BJ (cell line): ENCODE data around the gene TRAPPC5. TPM values are rescaled to one million over a fixed set of nuclear protein-coding genes. Genes with fewer than 3 reads are reported as not detected.

Experiments
- CTCF ChIA-PET: fragments of 350-600 bp; formaldehyde crosslinking; extraction: SDS; loops from one replicate; lab custom pipeline; 2021; ENCODE audit warnings: antibody characterized with exemption, inconsistent platforms; lab: Yijun Ruan, JAX
- POLR2A ChIA-PET: fragments of 300-600 bp; sonication (Branson Sonifier 250); formaldehyde crosslinking; extraction: SDS; loops from one replicate; lab custom pipeline; 2021; ENCODE audit warnings: antibody characterized with exemption; lab: Charles Lee
- DNase-seq: peaks from one replicate; pipeline ENCODE4 v3.0.0-alpha.2; 2011; ENCODE audit warnings: low read depth
- H3K27me3 ChIP-seq: 2 replicates; pipeline ENCODE4 v1.6.0; 2011; ENCODE audit warnings: low read length; ENCODE audit not compliant: control insufficient read depth, insufficient read depth
- H3K36me3 ChIP-seq: 2 replicates; pipeline ENCODE4 v1.5.1; 2011; ENCODE audit warnings: low read length; ENCODE audit not compliant: control insufficient read depth, insufficient read depth
- H3K4me3 ChIP-seq: 2 replicates; pipeline ENCODE4 v1.5.1; 2011; ENCODE audit warnings: low read depth, mild to moderate bottlenecking, control low read depth, low read length
- polyA plus RNA-seq: library from polyadenylated mRNA; depleted of rRNA; stranded (reverse); fragments of >200 nt; gene quantifications from 2 replicates; pipeline ENCODE4 v1.2.3, GENCODE V29; 2011
- TF ChIP-seq, protein P1 (sequence below): IDR thresholded peaks from 2 replicates; pipeline ENCODE4 v1.5.1; 2011; ENCODE audit warnings: low read depth, mild to moderate bottlenecking, control low read depth, inconsistent platforms, low read length, moderate library complexity; ENCODE audit not compliant: insufficient read depth

TRAPPC5 gene
- polyA plus RNA-seq, 1 experiment, result 85.1 TPM

- Histone ChIP-seq H3K27me3 (peaks cover 3% of the 10 kb centered on the region; the same call in 1 of the 2 replicates), H3K36me3 (peaks cover 2% of the 10 kb centered on the region), H3K4me3 (no peak overlapping the region)
- no peak for DNase-seq
- CTCF ChIA-PET, result no interaction called here
- TF ChIP-seq, protein P1, sequence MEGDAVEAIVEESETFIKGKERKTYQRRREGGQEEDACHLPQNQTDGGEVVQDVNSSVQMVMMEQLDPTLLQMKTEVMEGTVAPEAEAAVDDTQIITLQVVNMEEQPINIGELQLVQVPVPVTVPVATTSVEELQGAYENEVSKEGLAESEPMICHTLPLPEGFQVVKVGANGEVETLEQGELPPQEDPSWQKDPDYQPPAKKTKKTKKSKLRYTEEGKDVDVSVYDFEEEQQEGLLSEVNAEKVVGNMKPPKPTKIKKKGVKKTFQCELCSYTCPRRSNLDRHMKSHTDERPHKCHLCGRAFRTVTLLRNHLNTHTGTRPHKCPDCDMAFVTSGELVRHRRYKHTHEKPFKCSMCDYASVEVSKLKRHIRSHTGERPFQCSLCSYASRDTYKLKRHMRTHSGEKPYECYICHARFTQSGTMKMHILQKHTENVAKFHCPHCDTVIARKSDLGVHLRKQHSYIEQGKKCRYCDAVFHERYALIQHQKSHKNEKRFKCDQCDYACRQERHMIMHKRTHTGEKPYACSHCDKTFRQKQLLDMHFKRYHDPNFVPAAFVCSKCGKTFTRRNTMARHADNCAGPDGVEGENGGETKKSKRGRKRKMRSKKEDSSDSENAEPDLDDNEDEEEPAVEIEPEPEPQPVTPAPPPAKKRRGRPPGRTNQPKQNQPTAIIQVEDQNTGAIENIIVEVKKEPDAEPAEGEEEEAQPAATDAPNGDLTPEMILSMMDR, result no peak
- POLR2A ChIA-PET, result no interaction called here
Measured at GRCh38 chr19:7645656-7646425, 34.8 kb upstream of the TRAPPC5 start.

DNA sequence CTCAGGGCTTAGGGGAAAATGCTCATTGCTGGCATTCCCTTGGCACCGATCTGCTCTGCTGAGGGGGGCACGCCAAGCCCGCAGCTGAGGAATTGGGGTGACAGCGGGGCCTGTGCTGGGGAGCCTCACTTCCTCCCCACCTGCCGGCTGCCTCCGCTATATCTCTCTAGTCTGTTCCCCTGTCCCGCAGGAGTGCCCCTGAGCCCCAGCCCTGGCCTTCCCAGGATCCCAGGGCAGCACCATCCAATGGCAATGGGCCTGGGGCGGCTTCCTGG, 34.3 kb upstream of the TRAPPC5 start:
- no peak for DNase-seq
- Histone ChIP-seq H3K36me3 (peaks cover 2% of the 10 kb centered on the region), H3K27me3 (peaks cover 3% of the 10 kb centered on the region; the same call in 1 of the 2 replicates), H3K4me3 (no peak overlapping the region)
- CTCF ChIA-PET, result no interaction called here
- TF ChIP-seq, protein P1, result no peak
- POLR2A ChIA-PET, result no interaction called here

GRCh38 chr19:7647156-7647555, 33.5 kb upstream of the TRAPPC5 start:
- Histone ChIP-seq H3K27me3 (peaks cover 3% of the 10 kb centered on the region; the same call in 1 of the 2 replicates), H3K36me3 (peaks cover 2% of the 10 kb centered on the region), H3K4me3 (no peak overlapping the region)
- ChIA-PET CTCF (no interaction called here), POLR2A (no interaction called here)
- TF ChIP-seq, protein P1, result no peak
- DNase-seq, result no peak

GRCh38 chr19:7648265-7649014, 32.2 kb upstream of the TRAPPC5 start:
- Histone ChIP-seq H3K4me3 (no peak overlapping the region), H3K27me3 (peaks cover 3% of the 10 kb centered on the region; the same call in 1 of the 2 replicates), H3K36me3 (no peaks in the 10 kb centered on the region; the same call in 1 of the 2 replicates)
- TF ChIP-seq, protein P1, result no peak
- ChIA-PET CTCF (interaction anchor here (0.6 to 11.0 kb wide), 5 partner anchors 13 to 151 kb away, joined by 3 to 91 read pairs (median 4); partner anchors contain the start of gene TRAPPC5), POLR2A (no interaction called here)
- DNase-seq, result no peak

GRCh38 chr19:7650148-7650547, 30.5 kb upstream of the TRAPPC5 start:
- no peaks in the 10 kb centered on the region for H3K36me3 ChIP-seq
- TF ChIP-seq, protein P1, result no peak
- no peak for DNase-seq
- H3K4me3 ChIP-seq, result no peak overlapping the region
- peaks cover 3% of the 10 kb centered on the region; the same call in 1 of the 2 replicates for H3K27me3 ChIP-seq
- CTCF ChIA-PET, result interaction anchor here (2.1 to 11.0 kb wide), 2 partner anchors 12 to 31 kb away, joined by 15 to 91 read pairs; partner anchors contain the start of genes STXBP2 and TRAPPC5
- POLR2A ChIA-PET, result no interaction called here
